ENCODE results near the gene SCG3. TPM values are rescaled to one million over a fixed set of nuclear protein-coding genes. Genes with fewer than 3 reads are reported as not detected.

SCG3 gene
- total and polyA plus RNA-seq, 7 donors, result under 0.01 to 2.1 (median 1.2) TPM

DNA sequence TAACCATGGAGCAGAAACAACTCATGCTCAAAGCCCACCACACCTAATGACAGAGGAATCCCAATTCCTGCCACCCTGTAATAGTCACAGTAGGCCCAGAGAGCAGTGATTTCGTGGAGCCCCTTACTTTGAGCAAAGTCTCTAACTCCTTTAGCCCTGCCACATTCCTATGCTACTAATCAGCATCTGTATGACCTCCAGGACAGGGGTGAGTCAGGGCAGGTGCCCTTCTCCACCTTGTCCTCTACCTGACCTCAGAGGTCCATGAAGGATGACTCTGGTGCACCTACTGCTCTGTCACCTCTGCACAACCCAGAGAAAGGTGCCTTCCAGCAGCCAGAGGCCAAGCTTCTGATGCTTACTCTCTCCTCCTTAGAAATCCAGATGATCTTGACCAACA is 6.1 kb upstream of the SCG3 start:
- Histone ChIP-seq H3K4me3 (no peak overlapping the region), H3K36me3 (no peaks in the 10 kb centered on the region), H3K27me3 (no peaks in the 10 kb centered on the region), H3K27ac (no peak overlapping the region), H3K9me3 (no peaks in the 10 kb centered on the region), H3K4me1 (no peaks in the 10 kb centered on the region)
- no peak for DNase-seq
- WGBS, 2 donors, result 34 to 52% methylated on average over 1 of the region's 1 CpG
- intact Hi-C loops (cut with DNase I), result no loop called here
- TF ChIP-seq POLR2AphosphoS5 (IDR thresholded peaks at IDR 0.05), result no peak

DNA sequence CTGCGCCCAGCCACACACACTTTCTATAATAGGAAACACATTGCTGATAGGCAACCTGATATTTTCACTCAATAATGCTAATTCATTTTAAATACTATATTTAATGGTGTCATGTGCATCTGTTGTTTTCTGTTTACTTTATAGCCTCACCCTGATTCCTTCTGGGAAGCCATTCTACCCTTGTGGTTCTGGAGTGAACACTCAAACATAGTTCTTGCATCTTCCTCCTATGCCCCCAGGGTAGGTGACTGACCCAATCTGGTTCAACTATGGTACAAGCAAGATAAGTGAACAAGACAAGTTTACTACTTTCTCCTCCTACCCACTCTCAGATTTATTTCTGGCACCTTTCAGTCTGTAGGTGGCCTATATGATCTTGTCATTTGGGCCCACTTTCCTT is 4.3 kb upstream of the SCG3 start:
- intact Hi-C loops (cut with DNase I), result no loop called here
- WGBS, 2 donors, result 100% methylated on average over 1 of the region's 1 CpG
- TF ChIP-seq POLR2A (IDR thresholded peaks at IDR 0.05) (no peak), POLR2AphosphoS5 (IDR thresholded peaks at IDR 0.05) (no peak), EP300 (IDR thresholded peaks at IDR 0.05) (no peak)
- TF ChIP-seq, protein P1, sequence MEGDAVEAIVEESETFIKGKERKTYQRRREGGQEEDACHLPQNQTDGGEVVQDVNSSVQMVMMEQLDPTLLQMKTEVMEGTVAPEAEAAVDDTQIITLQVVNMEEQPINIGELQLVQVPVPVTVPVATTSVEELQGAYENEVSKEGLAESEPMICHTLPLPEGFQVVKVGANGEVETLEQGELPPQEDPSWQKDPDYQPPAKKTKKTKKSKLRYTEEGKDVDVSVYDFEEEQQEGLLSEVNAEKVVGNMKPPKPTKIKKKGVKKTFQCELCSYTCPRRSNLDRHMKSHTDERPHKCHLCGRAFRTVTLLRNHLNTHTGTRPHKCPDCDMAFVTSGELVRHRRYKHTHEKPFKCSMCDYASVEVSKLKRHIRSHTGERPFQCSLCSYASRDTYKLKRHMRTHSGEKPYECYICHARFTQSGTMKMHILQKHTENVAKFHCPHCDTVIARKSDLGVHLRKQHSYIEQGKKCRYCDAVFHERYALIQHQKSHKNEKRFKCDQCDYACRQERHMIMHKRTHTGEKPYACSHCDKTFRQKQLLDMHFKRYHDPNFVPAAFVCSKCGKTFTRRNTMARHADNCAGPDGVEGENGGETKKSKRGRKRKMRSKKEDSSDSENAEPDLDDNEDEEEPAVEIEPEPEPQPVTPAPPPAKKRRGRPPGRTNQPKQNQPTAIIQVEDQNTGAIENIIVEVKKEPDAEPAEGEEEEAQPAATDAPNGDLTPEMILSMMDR (IDR thresholded peaks at IDR 0.05), result no peak

GRCh38 chr15:51677452-51677851 is 3.9 kb upstream of the SCG3 start:
- intact Hi-C loops (cut with DNase I), result no loop called here
- WGBS, 2 donors, result 88 to 95% methylated on average over 2 of the region's 2 CpGs
- H3K27me3 ChIP-seq, result peaks cover 0 to 19% (median 3%) of the 10 kb centered on the region in 3 donors
- no peak for DNase-seq
- no peak overlapping the region for H3K4me3 ChIP-seq
- H3K36me3 ChIP-seq, result no peaks in the 10 kb centered on the region
- H3K27ac ChIP-seq, result no peak overlapping the region
- H3K4me1 ChIP-seq, result peaks cover 0 to 8% (median 4%) of the 10 kb centered on the region in 4 donors
- H3K9me3 ChIP-seq, result no peaks in the 10 kb centered on the region
- TF ChIP-seq EP300 (IDR thresholded peaks at IDR 0.05) (no peak), POLR2A (IDR thresholded peaks at IDR 0.05) (no peak), POLR2AphosphoS5 (IDR thresholded peaks at IDR 0.05) (no peak)
- TF ChIP-seq, protein P1 (IDR thresholded peaks at IDR 0.05), result no peak

More for the DNA sequence above, 4.3 kb upstream of the SCG3 start:
- Histone ChIP-seq H3K4me3 (no peak overlapping the region), H3K4me1 (peaks cover 0 to 8% (median 4%) of the 10 kb centered on the region in 4 donors), H3K27ac (no peak overlapping the region), H3K9me3 (no peaks in the 10 kb centered on the region), H3K27me3 (peaks cover 0 to 15% (median 3%) of the 10 kb centered on the region in 3 donors), H3K36me3 (no peaks in the 10 kb centered on the region)
- no peak for DNase-seq

DNA sequence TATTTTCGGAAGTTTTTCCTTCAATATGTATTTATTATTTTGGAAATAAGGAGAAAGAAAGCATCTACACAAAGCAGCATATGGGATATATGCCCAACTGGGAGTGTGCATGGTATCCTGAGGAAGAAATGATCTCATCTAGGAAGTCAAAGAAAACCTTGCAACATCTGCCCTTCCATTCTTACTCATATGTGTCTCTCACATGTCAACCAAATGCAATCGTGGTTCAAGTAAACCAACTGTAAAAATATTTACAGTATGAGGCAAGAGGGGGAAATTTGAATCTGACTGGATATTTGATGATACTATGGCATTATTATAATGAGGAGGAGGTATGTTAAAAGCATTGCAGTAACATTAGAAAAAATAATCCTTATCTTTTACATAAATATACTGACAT is 3.2 kb upstream of the SCG3 start:
- peaks cover 0 to 8% (median 4%) of the 10 kb centered on the region in 4 donors for H3K4me1 ChIP-seq
- no peak overlapping the region for H3K27ac ChIP-seq
- no peak for DNase-seq
- TF ChIP-seq, protein P1 (IDR thresholded peaks at IDR 0.05), result no peak
- TF ChIP-seq POLR2AphosphoS5 (IDR thresholded peaks at IDR 0.05) (no peak), POLR2A (IDR thresholded peaks at IDR 0.05) (no peak), EP300 (IDR thresholded peaks at IDR 0.05) (no peak)
- WGBS, 2 donors, result 56 to 72% methylated on average over 2 of the region's 2 CpGs
- peaks cover 0 to 24% (median 3%) of the 10 kb centered on the region in 3 donors for H3K27me3 ChIP-seq
- H3K9me3 ChIP-seq, result no peaks in the 10 kb centered on the region
- H3K36me3 ChIP-seq, result no peaks in the 10 kb centered on the region
- intact Hi-C loops (cut with DNase I), result no loop called here
- H3K4me3 ChIP-seq, result no peak overlapping the region

- peaks cover 0 to 32% (median 3%) of the 10 kb centered on the region in 3 donors for H3K27me3 ChIP-seq
- H3K9me3 ChIP-seq, result no peaks in the 10 kb centered on the region
- H3K36me3 ChIP-seq, result no peaks in the 10 kb centered on the region
- no peak overlapping the region for H3K4me3 ChIP-seq
- H3K27ac ChIP-seq, result no peak overlapping the region
- WGBS, 2 donors, result 34 to 49% methylated on average over 2 of the region's 2 CpGs
- TF ChIP-seq POLR2A (IDR thresholded peaks at IDR 0.05), result no peak
- no peak for TF ChIP-seq EP300 (IDR thresholded peaks at IDR 0.05)
- TF ChIP-seq, protein P1 (IDR thresholded peaks at IDR 0.05), result no peak
- no peak for TF ChIP-seq POLR2AphosphoS5 (IDR thresholded peaks at IDR 0.05)
- H3K4me1 ChIP-seq, result peaks cover 0 to 8% (median 4%) of the 10 kb centered on the region in 4 donors
- intact Hi-C loops (cut with DNase I), result no loop called here
- DNase-seq, result no peak
Measured at GRCh38 chr15:51680321-51680720, 982 bp upstream of the SCG3 start.
